ENCODE measurements around the gene DAPP1. TPM values are rescaled to one million over a fixed set of nuclear protein-coding genes. Genes with fewer than 3 reads are reported as not detected.
A peak's percentile ranks its signal among the peaks of the same experiment; 100 is the strongest.

The DAPP1 gene
- total and polyA plus RNA-seq, 2 donors (not counting 1 experiment from before 2014, with no cell fraction given) = not detected

GRCh38 chr4:99810536-99810935 is 6.1 kb upstream of the DAPP1 start:
- TF ChIP-seq EZH2 (IDR thresholded peaks at IDR 0.05; ENCODE audit: low read length, missing control alignments) = no peak
- TF ChIP-seq CTCF (conservative IDR thresholded peaks at IDR 0.05 in 1 of 2, IDR thresholded peaks at IDR 0.05 in 1 of 2; ENCODE audit: low read depth in 1 of 2, low read length in 2 of 2) = no peak
- Histone ChIP-seq H3K4me3 (replicated peaks in 1 of 4; ENCODE audit: control extremely low read depth in 1 of 4, insufficient read depth in 1 of 4, low read depth in 3 of 4, low read length in 4 of 4) (no peak overlapping the region), H3K27me3 (ENCODE audit: control insufficient read depth, insufficient read depth, low read length) (no peaks in the 10 kb centered on the region), H3K9me3 (ENCODE audit: control insufficient read depth, insufficient read depth, low read depth, low read length) (no peaks in the 10 kb centered on the region), H3K4me2 (ENCODE audit: extremely low read depth, insufficient read depth, low read length) (no peak overlapping the region), H3K9ac (ENCODE audit: insufficient read depth, low read length) (no peak overlapping the region), H4K20me1 (ENCODE audit: control insufficient read depth, extremely low read depth, insufficient read depth, low read length) (no peaks in the 10 kb centered on the region), H3K4me1 (ENCODE audit: control insufficient read depth, extremely low read depth, insufficient read depth, low read length) (no peaks in the 10 kb centered on the region), H3K27ac (ENCODE audit: insufficient read depth, low read length) (no peak overlapping the region), H3K36me3 (ENCODE audit: control insufficient read depth, insufficient read depth, low read length) (no peaks in the 10 kb centered on the region), H2AFZ (ENCODE audit: low read length) (no peak overlapping the region), H3K79me2 (ENCODE audit: control insufficient read depth, insufficient read depth, low read length) (no peaks in the 10 kb centered on the region)
- no peak for DNase-seq (ENCODE audit: low read depth in 2 of 2)

GRCh38 chr4:99811117-99811516 is 5.5 kb upstream of the DAPP1 start:
- no peaks in the 10 kb centered on the region for H3K79me2 ChIP-seq (ENCODE audit: control insufficient read depth, insufficient read depth, low read length)
- H3K27ac ChIP-seq (ENCODE audit: insufficient read depth, low read length) = no peak overlapping the region
- H3K9me3 ChIP-seq (ENCODE audit: control insufficient read depth, insufficient read depth, low read depth, low read length) = no peaks in the 10 kb centered on the region
- H4K20me1 ChIP-seq (ENCODE audit: control insufficient read depth, extremely low read depth, insufficient read depth, low read length) = no peaks in the 10 kb centered on the region
- no peaks in the 10 kb centered on the region for H3K36me3 ChIP-seq (ENCODE audit: control insufficient read depth, insufficient read depth, low read length)
- H2AFZ ChIP-seq (ENCODE audit: low read length) = no peak overlapping the region
- H3K4me1 ChIP-seq (ENCODE audit: control insufficient read depth, extremely low read depth, insufficient read depth, low read length) = no peaks in the 10 kb centered on the region
- H3K4me3 ChIP-seq (replicated peaks in 1 of 4; ENCODE audit: control extremely low read depth in 1 of 4, insufficient read depth in 1 of 4, low read depth in 3 of 4, low read length in 4 of 4) = no peak overlapping the region
- H3K27me3 ChIP-seq (ENCODE audit: control insufficient read depth, insufficient read depth, low read length) = no peaks in the 10 kb centered on the region
- no peak for DNase-seq (ENCODE audit: low read depth in 2 of 2)
- TF ChIP-seq EZH2 (IDR thresholded peaks at IDR 0.05; ENCODE audit: low read length, missing control alignments) (no peak), CTCF (conservative IDR thresholded peaks at IDR 0.05 in 1 of 2, IDR thresholded peaks at IDR 0.05 in 1 of 2; ENCODE audit: low read depth in 1 of 2, low read length in 2 of 2) (no peak)
- H3K9ac ChIP-seq (ENCODE audit: insufficient read depth, low read length) = no peak overlapping the region
- H3K4me2 ChIP-seq (ENCODE audit: extremely low read depth, insufficient read depth, low read length) = no peak overlapping the region

GRCh38 chr4:99811850-99812249 is 4.8 kb upstream of the DAPP1 start:
- Histone ChIP-seq H3K4me1 (ENCODE audit: control insufficient read depth, extremely low read depth, insufficient read depth, low read length) (no peaks in the 10 kb centered on the region), H4K20me1 (ENCODE audit: control insufficient read depth, extremely low read depth, insufficient read depth, low read length) (no peaks in the 10 kb centered on the region), H3K79me2 (ENCODE audit: control insufficient read depth, insufficient read depth, low read length) (no peaks in the 10 kb centered on the region), H3K9me3 (ENCODE audit: control insufficient read depth, insufficient read depth, low read depth, low read length) (no peaks in the 10 kb centered on the region), H2AFZ (ENCODE audit: low read length) (no peak overlapping the region), H3K27ac (ENCODE audit: insufficient read depth, low read length) (no peak overlapping the region), H3K9ac (ENCODE audit: insufficient read depth, low read length) (no peak overlapping the region), H3K27me3 (ENCODE audit: control insufficient read depth, insufficient read depth, low read length) (peaks cover 2% of the 10 kb centered on the region), H3K4me3 (replicated peaks in 1 of 4; ENCODE audit: control extremely low read depth in 1 of 4, insufficient read depth in 1 of 4, low read depth in 3 of 4, low read length in 4 of 4) (no peak overlapping the region), H3K36me3 (ENCODE audit: control insufficient read depth, insufficient read depth, low read length) (no peaks in the 10 kb centered on the region), H3K4me2 (ENCODE audit: extremely low read depth, insufficient read depth, low read length) (no peak overlapping the region)
- TF ChIP-seq CTCF (conservative IDR thresholded peaks at IDR 0.05 in 1 of 2, IDR thresholded peaks at IDR 0.05 in 1 of 2; ENCODE audit: low read depth in 1 of 2, low read length in 2 of 2) (peak; percentile 26 to 56), EZH2 (IDR thresholded peaks at IDR 0.05; ENCODE audit: low read length, missing control alignments) (no peak)
- peak; percentile 3 to 43 for DNase-seq (ENCODE audit: low read depth in 2 of 2)

Data from fibroblast of lung (primary cell).